GM19395 (cell line): ENCODE data around the gene KANTR.
"Not testable (repeated sequence)": the region's sequence is repeated elsewhere in the genome, so short reads cannot be mapped to it uniquely, and the experiment has no call there.

Experiments
- ATAC-seq: cut with Tn5 transposase; IDR thresholded peaks from one replicate; pipeline ENCODE4 v1.9.1; 2021; ENCODE audit warnings: mild to moderate bottlenecking, moderate library complexity; ENCODE audit not compliant: unreplicated experiment

KANTR gene

GRCh38 chrX:53122013-53122412 is 28.1 kb downstream of the KANTR start:
- ATAC-seq, result no peak

- no peak for ATAC-seq
These were observed 31.6 kb downstream of the KANTR start for GRCh38 chrX:53125506-53125905.

GRCh38 chrX:53126377-53126776 is 32.4 kb downstream of the KANTR start:
- ATAC-seq, result no peak

- no peak for ATAC-seq
These were observed 34.3 kb downstream of the KANTR start for GRCh38 chrX:53128097-53128749.

GRCh38 chrX:53133400-53133799 is 39.5 kb downstream of the KANTR start:
- ATAC-seq, result no peak

- ATAC-seq, result no peak
These were observed 41.6 kb downstream of the KANTR start for GRCh38 chrX:53135581-53135980.

- no peak for ATAC-seq
These were observed 59.6 kb downstream of the KANTR start for GRCh38 chrX:53153581-53153980.

GRCh38 chrX:53155512-53156206 is 61.7 kb downstream of the KANTR start:
- ATAC-seq, result no peak

- no peak for ATAC-seq
These were observed 62.3 kb downstream of the KANTR start for GRCh38 chrX:53156207-53156596.

GRCh38 chrX:53159184-53159583 is 65.2 kb downstream of the KANTR start:
- ATAC-seq, result no peak

- no peak for ATAC-seq
These were observed 66.5 kb downstream of the KANTR start for GRCh38 chrX:53160297-53160983.

- no peak for ATAC-seq
These were observed 69.5 kb downstream of the KANTR start for GRCh38 chrX:53163436-53163835.

- not testable (repeated sequence) for ATAC-seq
These were observed 70.6 kb downstream of the KANTR start for GRCh38 chrX:53164566-53164965.

GRCh38 chrX:53166103-53166502 is 72.2 kb downstream of the KANTR start:
- ATAC-seq, result no peak

GRCh38 chrX:53171356-53171755 is 77.4 kb downstream of the KANTR start:
- no peak for ATAC-seq
